MM.1S (cell line): ENCODE results near the gene GCN1.

Source experiments
- EZH2 ChIP-seq: fragments of 300-600 bp; sonication (generic); optimal IDR thresholded peaks from 2 replicates; pipeline ENCODE3; 2017; ENCODE audit warnings: low read depth, mild to moderate bottlenecking, antibody characterized with exemption, low read length, mixed read lengths
- EZH2phosphoT487 ChIP-seq: fragments of 300-600 bp; sonication (generic); IDR thresholded peaks from 2 replicates; pipeline ENCODE4 v1.6.1; 2018; ENCODE audit warnings: antibody characterized with exemption, low read length
- TF ChIP-seq, protein P1 (sequence below): fragments of 300-600 bp; sonication (generic); IDR thresholded peaks from 2 replicates; pipeline ENCODE4 v1.5.1; 2016; ENCODE audit warnings: antibody characterized with exemption, low read length, mixed read lengths

DNA sequence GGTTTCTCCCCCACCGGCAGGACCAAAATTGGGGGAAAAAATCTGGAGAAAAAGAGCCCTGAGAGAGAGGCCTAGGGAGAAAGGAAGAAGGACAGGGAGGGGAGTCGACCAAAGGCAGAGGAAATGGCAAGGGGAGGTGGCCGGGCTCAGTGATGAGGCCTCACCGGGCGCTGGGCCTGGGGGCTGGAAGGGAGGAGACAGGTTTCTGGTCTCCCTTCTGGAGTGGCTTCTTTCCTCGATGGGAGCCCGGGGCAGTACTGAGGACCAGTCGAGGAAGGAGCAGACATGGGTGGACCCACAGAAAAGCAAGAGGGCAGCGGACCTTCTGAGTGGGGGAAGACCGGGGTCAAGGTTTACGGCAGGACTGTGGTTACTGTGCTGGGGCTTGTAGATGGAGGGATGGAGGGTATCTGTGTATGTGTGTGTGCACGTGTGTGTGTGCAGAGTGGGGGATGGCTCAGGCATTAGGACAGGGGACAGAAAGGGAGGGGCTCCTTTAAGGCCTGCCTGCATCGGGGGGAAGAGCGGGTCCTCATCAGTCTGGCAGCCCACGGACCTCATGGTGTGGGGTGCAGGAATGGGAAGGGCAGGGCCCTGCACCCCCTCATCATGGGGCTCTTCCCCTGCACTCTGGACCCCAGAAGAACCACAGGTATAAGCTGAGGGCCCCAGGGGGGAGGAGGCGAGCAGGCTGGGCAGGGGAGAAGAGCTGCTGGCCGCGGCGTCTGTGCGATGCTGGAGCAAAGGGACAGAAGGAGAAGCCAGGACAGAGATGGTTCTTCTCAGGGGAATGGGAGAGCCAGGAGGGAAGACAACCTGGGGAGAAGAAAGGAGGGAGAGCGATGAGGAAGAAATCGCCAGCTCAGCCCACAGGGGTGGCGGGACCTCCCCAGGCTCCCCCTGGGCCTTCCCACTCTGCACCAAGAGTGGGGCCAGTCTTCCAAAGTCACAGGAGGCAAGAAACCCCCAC lies 21.5 kb upstream of the GCN1 start:
- TF ChIP-seq, protein P1, sequence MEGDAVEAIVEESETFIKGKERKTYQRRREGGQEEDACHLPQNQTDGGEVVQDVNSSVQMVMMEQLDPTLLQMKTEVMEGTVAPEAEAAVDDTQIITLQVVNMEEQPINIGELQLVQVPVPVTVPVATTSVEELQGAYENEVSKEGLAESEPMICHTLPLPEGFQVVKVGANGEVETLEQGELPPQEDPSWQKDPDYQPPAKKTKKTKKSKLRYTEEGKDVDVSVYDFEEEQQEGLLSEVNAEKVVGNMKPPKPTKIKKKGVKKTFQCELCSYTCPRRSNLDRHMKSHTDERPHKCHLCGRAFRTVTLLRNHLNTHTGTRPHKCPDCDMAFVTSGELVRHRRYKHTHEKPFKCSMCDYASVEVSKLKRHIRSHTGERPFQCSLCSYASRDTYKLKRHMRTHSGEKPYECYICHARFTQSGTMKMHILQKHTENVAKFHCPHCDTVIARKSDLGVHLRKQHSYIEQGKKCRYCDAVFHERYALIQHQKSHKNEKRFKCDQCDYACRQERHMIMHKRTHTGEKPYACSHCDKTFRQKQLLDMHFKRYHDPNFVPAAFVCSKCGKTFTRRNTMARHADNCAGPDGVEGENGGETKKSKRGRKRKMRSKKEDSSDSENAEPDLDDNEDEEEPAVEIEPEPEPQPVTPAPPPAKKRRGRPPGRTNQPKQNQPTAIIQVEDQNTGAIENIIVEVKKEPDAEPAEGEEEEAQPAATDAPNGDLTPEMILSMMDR = no peak
- no peak for TF ChIP-seq EZH2phosphoT487
- no peak for TF ChIP-seq EZH2
